ENCODE measurements around the gene STX17.

STX17 gene

GRCh38 chr9:99878651-99879050 is 27.8 kb upstream of the STX17 start:
- TF ChIP-seq POLR2AphosphoS5 (IDR thresholded peaks at IDR 0.05; ENCODE audit: low read depth) (no peak), GABPA (IDR thresholded peaks at IDR 0.05; ENCODE audit: low read depth) (no peak), SPI1 (IDR thresholded peaks at IDR 0.05; ENCODE audit: borderline replicate concordance, low read depth) (no peak), REST (IDR thresholded peaks at IDR 0.05; ENCODE audit: insufficient replicate concordance, low read depth) (no peak), CTCF (IDR thresholded peaks at IDR 0.05; ENCODE audit: insufficient read depth, low read length) (no peak)
- Histone ChIP-seq H3K27ac (replicated peaks) (no peak overlapping the region), H3K4me3 (replicated peaks; ENCODE audit: insufficient read depth, low read length) (no peak overlapping the region), H3K27me3 (ENCODE audit: insufficient read depth, poor library complexity, severe bottlenecking) (no peaks in the 10 kb centered on the region)
- no peak for DNase-seq (ENCODE audit: low read depth in 1 of 2, low spot score in 1 of 2)

GRCh38 chr9:99881769-99882168 is 24.7 kb upstream of the STX17 start:
- Histone ChIP-seq H3K27me3 (ENCODE audit: insufficient read depth, poor library complexity, severe bottlenecking) (no peaks in the 10 kb centered on the region), H3K4me3 (replicated peaks; ENCODE audit: insufficient read depth, low read length) (no peak overlapping the region), H3K27ac (replicated peaks) (no peak overlapping the region)
- DNase-seq (ENCODE audit: low read depth in 1 of 2, low spot score in 1 of 2) = no peak
- TF ChIP-seq GABPA (IDR thresholded peaks at IDR 0.05; ENCODE audit: low read depth) (no peak), REST (IDR thresholded peaks at IDR 0.05; ENCODE audit: insufficient replicate concordance, low read depth) (no peak), POLR2AphosphoS5 (IDR thresholded peaks at IDR 0.05; ENCODE audit: low read depth) (no peak), CTCF (IDR thresholded peaks at IDR 0.05; ENCODE audit: insufficient read depth, low read length) (no peak), SPI1 (IDR thresholded peaks at IDR 0.05; ENCODE audit: borderline replicate concordance, low read depth) (no peak)

- TF ChIP-seq CTCF (IDR thresholded peaks at IDR 0.05; ENCODE audit: insufficient read depth, low read length) (no peak), REST (IDR thresholded peaks at IDR 0.05; ENCODE audit: insufficient replicate concordance, low read depth) (no peak), GABPA (IDR thresholded peaks at IDR 0.05; ENCODE audit: low read depth) (no peak), SPI1 (IDR thresholded peaks at IDR 0.05; ENCODE audit: borderline replicate concordance, low read depth) (peak; percentile 64)
- peak in 1 of 2 experiments; percentile 36 for DNase-seq (ENCODE audit: low read depth in 1 of 2, low spot score in 1 of 2)
- Histone ChIP-seq H3K27me3 (ENCODE audit: insufficient read depth, poor library complexity, severe bottlenecking) (no peaks in the 10 kb centered on the region), H3K27ac (replicated peaks) (peak overlapping the region; percentile 55), H3K4me3 (replicated peaks; ENCODE audit: insufficient read depth, low read length) (no peak overlapping the region)
These were observed 20.7 kb upstream of the STX17 start for GRCh38 chr9:99885747-99886146.
